Body of pancreas (tissue), 4 donors: Measurements from ENCODE around the gene VRTN. TPM values are rescaled to one million over a fixed set of nuclear protein-coding genes. Genes with fewer than 3 reads are reported as not detected.

ENCODE experiments used
- ATAC-seq: fragments of 150-250 bp; one replicate; pipeline ENCODE4 v1.9.1; 2016
- DNase-seq, 4 donors: peaks; one replicate each; pipeline ENCODE4 v3.0.0-alpha.2; 2019
- H3K27ac ChIP-seq, 4 donors: fragments of 200-600 bp; sonication (generic); 1 replicate in 3 of 4; 2 replicates in 1 of 4; pipeline versions ENCODE4 v1.5.1 to v1.6.1; 2016 to 2019; ENCODE audit warnings: mild to moderate bottlenecking in 1 of 4, mixed read lengths in 1 of 4, moderate library complexity in 1 of 4
- H3K27me3 ChIP-seq, 2 donors: fragments of 200-600 bp; sonication (generic); one replicate each; pipeline ENCODE4 v1.6.0; 2016; ENCODE audit warnings: mild to moderate bottlenecking in 1 of 2
- H3K36me3 ChIP-seq, 2 donors: fragments of 200-600 bp; sonication (generic); replicated peaks in 1 of 2; 2 replicates each; pipeline ENCODE4 v1.5.1; 2016; ENCODE audit warnings: low read depth in 2 of 2; ENCODE audit not compliant: insufficient read depth in 1 of 2
- H3K4me1 ChIP-seq: fragments of 200-600 bp; sonication (generic); one replicate; pipeline ENCODE4 v1.6.0; 2016
- H3K4me3 ChIP-seq, 2 donors: fragments of 200-600 bp; sonication (generic); 1 replicate in 1 of 2; 2 replicates in 1 of 2; pipeline ENCODE4 v1.5.1; 2016 to 2019
- H3K9me3 ChIP-seq, 3 donors: fragments of 200-600 bp; sonication (generic); 1 replicate in 2 of 3; 2 replicates in 1 of 3; pipeline ENCODE4 v1.5.1; 2016
- CTCF ChIP-seq, 7 experiments: fragments of 450-650 bp in 4 of 7; fragments of 200-600 bp in 3 of 7; sonication (generic) in 3 of 7; IDR thresholded peaks; one replicate each; pipeline ENCODE4 v1.5.1; 2016 to 2019; ENCODE audit warnings: antibody characterized with exemption in 7 of 7
- POLR2A ChIP-seq, 3 donors: fragments of 450-650 bp; IDR thresholded peaks; one replicate each; pipeline ENCODE4 v1.6.1; 2016; ENCODE audit warnings: antibody characterized with exemption in 3 of 3, mild to moderate bottlenecking in 2 of 3
- WGBS, 2 donors: methylation state at CpG; one replicate each; pipeline ENCODE4 v1.1.5; 2017; 5-methylcytosine and 5-hydroxymethylcytosine counted together
- intact Hi-C: fragments of 100-400 bp; cut with DNase I; formaldehyde crosslinking; loops from one replicate; pipeline ENCODE4 v1.15.1; 2023
- total RNA-seq, 2 donors: library from RNA; depleted of rRNA; stranded (reverse); fragments of >200 nt; gene quantifications; one replicate each; pipeline ENCODE4 v1.1.0, GENCODE V29; 2016

Gene VRTN
- total RNA-seq, 2 donors from 2014 or later = not detected

GRCh38 chr14:74403619-74404417 is 55.5 kb downstream of the VRTN start:
- WGBS, 2 donors = 82% methylated on average over 12 of the region's 12 CpGs
- ATAC-seq = no peak

GRCh38 chr14:74404435-74404834 is 56.2 kb downstream of the VRTN start:
- intact Hi-C loops = no loop called here
- H3K4me3 ChIP-seq = no peak overlapping the region
- 52 to 68% methylated on average over 7 of the region's 7 CpGs for WGBS, 2 donors

More at GRCh38 chr14:74403619-74404417, 55.5 kb downstream of the VRTN start:
- no peaks in the 10 kb centered on the region for H3K36me3 ChIP-seq
- DNase-seq = no peak
- H3K4me1 ChIP-seq = peaks cover 11% of the 10 kb centered on the region
- no peak for TF ChIP-seq CTCF (IDR thresholded peaks at IDR 0.05)
- intact Hi-C loops = no loop called here
- H3K9me3 ChIP-seq = no peaks in the 10 kb centered on the region
- H3K27ac ChIP-seq = no peak overlapping the region
- H3K4me3 ChIP-seq = no peak overlapping the region
- H3K27me3 ChIP-seq = no peaks in the 10 kb centered on the region

GRCh38 chr14:74405663-74406062 is 57.4 kb downstream of the VRTN start:
- DNase-seq = no peak
- no peaks in the 10 kb centered on the region for H3K27me3 ChIP-seq
- intact Hi-C loops = no loop called here
- H3K36me3 ChIP-seq = no peaks in the 10 kb centered on the region
- WGBS, 2 donors = 57 to 65% methylated on average over 4 of the region's 4 CpGs
- H3K9me3 ChIP-seq = no peaks in the 10 kb centered on the region
- H3K4me1 ChIP-seq = peaks cover 11% of the 10 kb centered on the region
- ATAC-seq = no peak
- H3K27ac ChIP-seq = no peak overlapping the region
- H3K4me3 ChIP-seq = no peak overlapping the region
- TF ChIP-seq CTCF (IDR thresholded peaks at IDR 0.05) (no peak), POLR2A (IDR thresholded peaks at IDR 0.05) (no peak)

More at GRCh38 chr14:74404435-74404834, 56.2 kb downstream of the VRTN start:
- ATAC-seq = no peak
- peaks cover 11% of the 10 kb centered on the region for H3K4me1 ChIP-seq
- H3K27me3 ChIP-seq = no peaks in the 10 kb centered on the region
- no peaks in the 10 kb centered on the region for H3K9me3 ChIP-seq
- no peaks in the 10 kb centered on the region for H3K36me3 ChIP-seq
- no peak for DNase-seq
- TF ChIP-seq POLR2A (IDR thresholded peaks at IDR 0.05) = no peak
- no peak for TF ChIP-seq CTCF (IDR thresholded peaks at IDR 0.05)
- H3K27ac ChIP-seq = no peak overlapping the region

- ATAC-seq (no peak), DNase-seq (no peak)
- intact Hi-C loops = no loop called here
- WGBS, 2 donors = 73 to 83% methylated on average over 2 to 17 of the region's 17 CpGs
- Histone ChIP-seq H3K36me3 (no peaks in the 10 kb centered on the region), H3K9me3 (no peaks in the 10 kb centered on the region), H3K4me1 (peaks cover 1% of the 10 kb centered on the region), H3K4me3 (no peak overlapping the region), H3K27ac (no peak overlapping the region), H3K27me3 (no peaks in the 10 kb centered on the region)
- TF ChIP-seq CTCF (IDR thresholded peaks at IDR 0.05) = no peak
- TF ChIP-seq POLR2A (IDR thresholded peaks at IDR 0.05) = no peak
Observed at GRCh38 chr14:74407021-74407800, 58.9 kb downstream of the VRTN start.
